ENCODE results near the gene MAGI3.

The MAGI3 gene

GRCh38 chr1:113662101-113662500 lies 271.8 kb downstream of the MAGI3 start:
- no peak for DNase-seq

GRCh38 chr1:113663165-113663951 lies 273.0 kb downstream of the MAGI3 start:
- DNase-seq = no peak

GRCh38 chr1:113665071-113665470 lies 274.8 kb downstream of the MAGI3 start:
- DNase-seq = no peak

GRCh38 chr1:113666126-113666525 lies 275.8 kb downstream of the MAGI3 start:
- DNase-seq = no peak

- DNase-seq = no peak
Measured at GRCh38 chr1:113669988-113670387, 279.7 kb downstream of the MAGI3 start.

- no peak for DNase-seq
Measured at GRCh38 chr1:113670650-113671049, 280.3 kb downstream of the MAGI3 start.

GRCh38 chr1:113672491-113672890 lies 282.2 kb downstream of the MAGI3 start:
- no peak for DNase-seq

- DNase-seq = no peak
Measured at GRCh38 chr1:113674591-113674990, 284.3 kb downstream of the MAGI3 start.

GRCh38 chr1:113675302-113675701 lies 285.0 kb downstream of the MAGI3 start:
- no peak for DNase-seq

- no peak for DNase-seq
Measured at GRCh38 chr1:113676524-113676923, 286.2 kb downstream of the MAGI3 start.

GRCh38 chr1:113677250-113678158 lies 287.2 kb downstream of the MAGI3 start:
- peak; percentile 42 for DNase-seq

- DNase-seq = no peak
Measured at GRCh38 chr1:113678159-113678469, 287.8 kb downstream of the MAGI3 start.

- DNase-seq = no peak
Measured at GRCh38 chr1:113681596-113682337, 291.5 kb downstream of the MAGI3 start.

- DNase-seq = no peak
Measured at GRCh38 chr1:113683384-113684152, 293.3 kb downstream of the MAGI3 start.

- DNase-seq = no peak
Measured at GRCh38 chr1:113684153-113684541, 293.8 kb downstream of the MAGI3 start.

GRCh38 chr1:113686891-113687618 lies 296.7 kb downstream of the MAGI3 start:
- no peak for DNase-seq

GRCh38 chr1:113691184-113691583 lies 300.9 kb downstream of the MAGI3 start:
- DNase-seq = no peak

GRCh38 chr1:113692342-113692741 lies 302.0 kb downstream of the MAGI3 start:
- no peak for DNase-seq

GRCh38 chr1:113692824-113693431 lies 302.6 kb downstream of the MAGI3 start:
- DNase-seq = no peak

GRCh38 chr1:113694910-113695309 lies 304.6 kb downstream of the MAGI3 start:
- no peak for DNase-seq

- DNase-seq = no peak
Measured at GRCh38 chr1:113701429-113701828, 311.1 kb downstream of the MAGI3 start.

Data from midbrain (tissue), 1 donor.